H9 (cell line): Measurements from ENCODE around the gene PGPEP1. TPM values are rescaled to one million over a fixed set of nuclear protein-coding genes. Genes with fewer than 3 reads are reported as not detected.

Experiments used
- DNase-seq: peaks from one replicate; pipeline ENCODE4 v3.0.0-alpha.2; 2017
- H2AFZ ChIP-seq: one replicate; pipeline ENCODE4 v1.6.1; 2013; ENCODE audit warnings: mild to moderate bottlenecking, low read length, control low read depth, moderate library complexity
- H2AK5ac ChIP-seq: 2 replicates; pipeline ENCODE4 v1.6.1; 2013; ENCODE audit warnings: low read length, control low read depth, mixed read lengths; ENCODE audit not compliant: insufficient read length
- H2BK120ac ChIP-seq: one replicate; pipeline ENCODE4 v1.6.1; 2013; ENCODE audit warnings: low read depth, mild to moderate bottlenecking, low read length, control low read depth, inconsistent platforms; ENCODE audit not compliant: poor library complexity, severe bottlenecking
- H2BK12ac ChIP-seq: 2 replicates; pipeline ENCODE4 v1.6.1; 2013; ENCODE audit warnings: low read length, control low read depth, mixed read lengths, low read depth; ENCODE audit not compliant: insufficient read length
- H2BK15ac ChIP-seq: 2 replicates; pipeline ENCODE4 v1.6.1; 2013; ENCODE audit warnings: low read depth, low read length, control low read depth
- H2BK20ac ChIP-seq: one replicate; pipeline ENCODE4 v1.6.1; 2013; ENCODE audit warnings: low read depth, mild to moderate bottlenecking, low read length, control low read depth, inconsistent platforms; ENCODE audit not compliant: poor library complexity, severe bottlenecking
- H2BK5ac ChIP-seq: 2 replicates; pipeline ENCODE4 v1.6.1; 2013; ENCODE audit warnings: low read length, control low read depth, mixed read lengths; ENCODE audit not compliant: insufficient read length
- H3K14ac ChIP-seq: 2 replicates; pipeline ENCODE4 v1.6.1; 2013; ENCODE audit warnings: low read length, control low read depth; ENCODE audit not compliant: insufficient read depth
- H3K18ac ChIP-seq: 2 replicates; pipeline ENCODE4 v1.6.1; 2013; ENCODE audit warnings: low read depth, mild to moderate bottlenecking, mixed read lengths, low read length, control low read depth; ENCODE audit not compliant: insufficient read length
- H3K23ac ChIP-seq: 2 replicates; pipeline ENCODE4 v1.6.1; 2013; ENCODE audit warnings: low read length, control low read depth, mixed read lengths, low read depth; ENCODE audit not compliant: insufficient read length
- H3K23me2 ChIP-seq: 2 replicates; pipeline ENCODE4 v1.6.1; 2013; ENCODE audit warnings: low read depth, mild to moderate bottlenecking, mixed read lengths, low read length, control low read depth; ENCODE audit not compliant: insufficient read length, poor library complexity, severe bottlenecking
- H3K27ac ChIP-seq: 2 replicates; pipeline ENCODE4 v1.5.1; 2013; ENCODE audit warnings: low read length, control low read depth, mixed read lengths, low read depth; ENCODE audit not compliant: insufficient read length
- H3K27me3 ChIP-seq: 2 replicates; pipeline ENCODE4 v1.6.1; 2013; ENCODE audit warnings: low read length, control low read depth, inconsistent platforms; ENCODE audit not compliant: insufficient read depth
- H3K4ac ChIP-seq: 2 replicates; pipeline ENCODE4 v1.6.1; 2013; ENCODE audit warnings: low read depth, mild to moderate bottlenecking, control low read depth, inconsistent platforms, low read length, moderate library complexity
- H3K4me1 ChIP-seq: 2 replicates; pipeline ENCODE4 v1.6.1; 2013; ENCODE audit warnings: low read length, control low read depth, inconsistent platforms; ENCODE audit not compliant: insufficient read depth
- H3K4me2 ChIP-seq: 2 replicates; pipeline ENCODE4 v1.6.1; 2013; ENCODE audit warnings: low read length, control low read depth, mixed read lengths; ENCODE audit not compliant: insufficient read length, insufficient read depth
- H3K56ac ChIP-seq: 2 replicates; pipeline ENCODE4 v1.6.1; 2013; ENCODE audit warnings: low read depth, mild to moderate bottlenecking, mixed read lengths, low read length, control low read depth; ENCODE audit not compliant: insufficient read length
- H3K79me1 ChIP-seq: 2 replicates; pipeline ENCODE4 v1.6.1; 2013; ENCODE audit warnings: low read depth, mild to moderate bottlenecking, moderate library complexity, low read length, control low read depth, inconsistent platforms; ENCODE audit not compliant: insufficient read depth, poor library complexity, severe bottlenecking
- H3K79me2 ChIP-seq: 2 replicates; pipeline ENCODE4 v1.6.1; 2013; ENCODE audit warnings: low read length, control low read depth, inconsistent platforms; ENCODE audit not compliant: insufficient read depth
- H3K9ac ChIP-seq: 2 replicates; pipeline ENCODE4 v1.6.1; 2013; ENCODE audit warnings: low read length, control low read depth, mixed read lengths; ENCODE audit not compliant: insufficient read length; ENCODE audit errors: extremely low read depth
- H3K9me3 ChIP-seq: one replicate; pipeline ENCODE4 v1.6.1; 2013; ENCODE audit warnings: low read depth, low read length, inconsistent platforms; ENCODE audit not compliant: control insufficient read depth
- H3T11ph ChIP-seq: one replicate; pipeline ENCODE4 v1.6.1; 2013; ENCODE audit warnings: mild to moderate bottlenecking, low read length, control low read depth, inconsistent platforms
- H4K20me1 ChIP-seq: one replicate; pipeline ENCODE4 v1.6.1; 2013; ENCODE audit not compliant: control insufficient read depth, insufficient read length, insufficient read depth
- H4K5ac ChIP-seq: 2 replicates; pipeline ENCODE4 v1.6.1; 2013; ENCODE audit warnings: low read depth, mild to moderate bottlenecking, mixed read lengths, low read length, control low read depth; ENCODE audit not compliant: insufficient read length
- H4K8ac ChIP-seq: replicated peaks from 2 replicates; pipeline ENCODE4 v1.6.1; 2013; ENCODE audit warnings: low read length, control low read depth, mixed read lengths, low read depth; ENCODE audit not compliant: insufficient read length
- H4K91ac ChIP-seq: 2 replicates; pipeline ENCODE4 v1.6.1; 2013; ENCODE audit warnings: low read depth, mild to moderate bottlenecking, moderate library complexity, mixed read lengths, low read length, control low read depth; ENCODE audit not compliant: insufficient read length
- H3K27ac Mint-ChIP-seq, 3 experiments: 2 replicates in 2 of 3; 3 replicates in 1 of 3; pipeline ENCODE4 v1.8.0; 2020 to 2021; ENCODE audit warnings: mixed read lengths in 3 of 3, mild to moderate bottlenecking in 1 of 3, moderate library complexity in 1 of 3
- H3K27me3 Mint-ChIP-seq: 2 replicates; pipeline ENCODE4 v1.8.0; 2021; ENCODE audit warnings: low read depth, mild to moderate bottlenecking, moderate library complexity, mixed read lengths
- H3K36me3 Mint-ChIP-seq, 3 experiments: 2 replicates in 2 of 3; 3 replicates in 1 of 3; pipeline ENCODE4 v1.8.0; 2020 to 2021; ENCODE audit warnings: low read depth in 3 of 3, mixed read lengths in 3 of 3; ENCODE audit not compliant: insufficient read depth in 1 of 3
- H3K4me1 Mint-ChIP-seq, 2 experiments: 2 replicates each; pipeline ENCODE4 v1.8.0; 2020; ENCODE audit warnings: mixed read lengths in 2 of 2
- H3K4me3 Mint-ChIP-seq, 2 experiments: 2 replicates in 1 of 2; 3 replicates in 1 of 2; pipeline ENCODE4 v1.8.0; 2020 to 2021; ENCODE audit warnings: mild to moderate bottlenecking in 2 of 2, mixed read lengths in 2 of 2, moderate library complexity in 1 of 2
- H3K9me3 Mint-ChIP-seq, 2 experiments: 2 replicates in 1 of 2; 3 replicates in 1 of 2; pipeline ENCODE4 v1.8.0; 2020; ENCODE audit warnings: mild to moderate bottlenecking in 2 of 2, mixed read lengths in 2 of 2, moderate library complexity in 1 of 2
- total RNA-seq: library from RNA; stranded (reverse); gene quantifications from 2 replicates; pipeline ENCODE4 v1.2.1, GENCODE V29; 2021
- TF ChIP-seq, protein P1 (sequence below): fragments of 200-600 bp; sonication (generic); conservative IDR thresholded peaks from 3 replicates; pipeline ENCODE4 v1.8.0; 2021; ENCODE audit warnings: antibody characterized with exemption, mild to moderate bottlenecking

PGPEP1 gene
- total RNA-seq, 1 experiment from 2014 or later = 64.8 TPM

DNA sequence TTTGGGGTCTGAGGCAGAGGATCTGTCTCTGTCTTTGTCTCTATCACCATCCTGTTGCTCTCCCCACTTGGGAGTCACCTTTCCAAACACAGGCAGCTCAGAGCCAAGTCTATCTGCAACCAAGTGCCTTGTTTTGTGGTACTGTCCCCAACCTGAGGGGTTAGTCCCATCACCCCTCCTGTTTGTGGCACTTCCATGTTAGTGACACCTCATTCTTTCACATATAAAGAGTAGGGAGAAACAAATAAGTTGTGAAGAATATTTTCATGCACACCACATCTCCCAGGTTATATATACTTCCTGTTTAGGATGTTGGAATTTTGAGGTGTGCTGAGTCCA lies 49.3 kb downstream of the PGPEP1 start:
- TF ChIP-seq, protein P1, sequence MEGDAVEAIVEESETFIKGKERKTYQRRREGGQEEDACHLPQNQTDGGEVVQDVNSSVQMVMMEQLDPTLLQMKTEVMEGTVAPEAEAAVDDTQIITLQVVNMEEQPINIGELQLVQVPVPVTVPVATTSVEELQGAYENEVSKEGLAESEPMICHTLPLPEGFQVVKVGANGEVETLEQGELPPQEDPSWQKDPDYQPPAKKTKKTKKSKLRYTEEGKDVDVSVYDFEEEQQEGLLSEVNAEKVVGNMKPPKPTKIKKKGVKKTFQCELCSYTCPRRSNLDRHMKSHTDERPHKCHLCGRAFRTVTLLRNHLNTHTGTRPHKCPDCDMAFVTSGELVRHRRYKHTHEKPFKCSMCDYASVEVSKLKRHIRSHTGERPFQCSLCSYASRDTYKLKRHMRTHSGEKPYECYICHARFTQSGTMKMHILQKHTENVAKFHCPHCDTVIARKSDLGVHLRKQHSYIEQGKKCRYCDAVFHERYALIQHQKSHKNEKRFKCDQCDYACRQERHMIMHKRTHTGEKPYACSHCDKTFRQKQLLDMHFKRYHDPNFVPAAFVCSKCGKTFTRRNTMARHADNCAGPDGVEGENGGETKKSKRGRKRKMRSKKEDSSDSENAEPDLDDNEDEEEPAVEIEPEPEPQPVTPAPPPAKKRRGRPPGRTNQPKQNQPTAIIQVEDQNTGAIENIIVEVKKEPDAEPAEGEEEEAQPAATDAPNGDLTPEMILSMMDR = no peak
- Histone ChIP-seq H2BK15ac (no peak overlapping the region), H2BK20ac (no peak overlapping the region), H2BK120ac (no peak overlapping the region), H3K18ac (no peak overlapping the region), H2AFZ (no peak overlapping the region), H3K4me2 (no peak overlapping the region), H4K5ac (no peak overlapping the region), H3T11ph (no peak overlapping the region), H3K9me3 (no peaks in the 10 kb centered on the region), H3K23ac (no peak overlapping the region), H3K14ac (no peak overlapping the region), H3K27ac (no peak overlapping the region), H2AK5ac (no peak overlapping the region), H2BK12ac (no peak overlapping the region), H3K79me1 (no peaks in the 10 kb centered on the region), H3K27me3 (no peaks in the 10 kb centered on the region), H3K9ac (no peak overlapping the region), H3K4ac (no peak overlapping the region), H4K8ac (no peak overlapping the region), H3K23me2 (no peaks in the 10 kb centered on the region), H2BK5ac (no peak overlapping the region), H3K56ac (no peak overlapping the region), H4K91ac (no peak overlapping the region), H3K4me1 (no peaks in the 10 kb centered on the region), H4K20me1 (no peaks in the 10 kb centered on the region), H3K79me2 (no peaks in the 10 kb centered on the region)
- Mint-ChIP-seq H3K27ac (no peak overlapping the region), H3K27me3 (peaks cover 41% of the 10 kb centered on the region), H3K4me3 (peak overlapping the region in 1 of 2 experiments; percentile 41; a peak in 1 of 5 replicates), H3K9me3 (no peaks in the 10 kb centered on the region), H3K36me3 (peaks cover 0 to 5% (median 5%) of the 10 kb centered on the region in 3 experiments; a peak in 1 of 7 replicates), H3K4me1 (peaks cover 15 to 16% of the 10 kb centered on the region in 2 experiments)
- DNase-seq = no peak
